Naive B cell (primary cell): ENCODE measurements around the gene AKR1E2. TPM values are rescaled to one million over a fixed set of nuclear protein-coding genes. Genes with fewer than 3 reads are reported as not detected.

Experiments
- ATAC-seq, 2 donors: fragments of 150-1000 bp; cut with Tn5 transposase; 2 replicates each; pipeline ENCODE4 v1.10.0; 2021; ENCODE audit warnings: low read depth in 2 of 2, mild to moderate bottlenecking in 2 of 2, moderate library complexity in 2 of 2
- DNase-seq: peaks from one replicate; pipeline ENCODE4 v3.0.0; 2022
- H3K27ac Mint-ChIP-seq, 6 donors: one replicate each; pipeline ENCODE4 v1.8.0; 2020 to 2022; ENCODE audit warnings: mild to moderate bottlenecking in 6 of 6, mixed read lengths in 6 of 6, moderate library complexity in 5 of 6, inconsistent platforms in 2 of 6
- H3K27me3 Mint-ChIP-seq, 3 donors: one replicate each; pipeline ENCODE4 v1.8.0; 2021 to 2022; ENCODE audit warnings: mixed read lengths in 3 of 3, mild to moderate bottlenecking in 1 of 3
- H3K36me3 Mint-ChIP-seq, 2 donors: one replicate each; pipeline ENCODE4 v1.8.0; 2020 to 2022; ENCODE audit warnings: mixed read lengths in 2 of 2, inconsistent platforms in 1 of 2, mild to moderate bottlenecking in 1 of 2
- H3K4me1 Mint-ChIP-seq, 3 donors: one replicate each; pipeline ENCODE4 v1.8.0; 2020 to 2022; ENCODE audit warnings: mixed read lengths in 3 of 3, inconsistent platforms in 1 of 3, mild to moderate bottlenecking in 1 of 3, moderate library complexity in 1 of 3
- H3K4me3 Mint-ChIP-seq, 8 donors: one replicate each; pipeline ENCODE4 v1.8.0; 2020 to 2022; ENCODE audit warnings: mild to moderate bottlenecking in 8 of 8, mixed read lengths in 8 of 8, moderate library complexity in 8 of 8, inconsistent platforms in 2 of 8
- H3K9me3 Mint-ChIP-seq, 7 donors: one replicate each; pipeline ENCODE4 v1.8.0; 2020 to 2022; ENCODE audit warnings: mixed read lengths in 7 of 7, mild to moderate bottlenecking in 5 of 7, inconsistent platforms in 2 of 7, moderate library complexity in 1 of 7
- polyA plus RNA-seq, 6 donors: library from polyadenylated mRNA; unstranded; fragments of 300-500 nt; fragmentation: Illumina TruSeq; gene quantifications; one replicate each; pipeline ENCODE4 v1.2.3, GENCODE V29; 2021; ENCODE audit warnings: low read depth in 6 of 6

Gene AKR1E2
- polyA plus RNA-seq, 6 donors from 2014 or later = not detected

DNA sequence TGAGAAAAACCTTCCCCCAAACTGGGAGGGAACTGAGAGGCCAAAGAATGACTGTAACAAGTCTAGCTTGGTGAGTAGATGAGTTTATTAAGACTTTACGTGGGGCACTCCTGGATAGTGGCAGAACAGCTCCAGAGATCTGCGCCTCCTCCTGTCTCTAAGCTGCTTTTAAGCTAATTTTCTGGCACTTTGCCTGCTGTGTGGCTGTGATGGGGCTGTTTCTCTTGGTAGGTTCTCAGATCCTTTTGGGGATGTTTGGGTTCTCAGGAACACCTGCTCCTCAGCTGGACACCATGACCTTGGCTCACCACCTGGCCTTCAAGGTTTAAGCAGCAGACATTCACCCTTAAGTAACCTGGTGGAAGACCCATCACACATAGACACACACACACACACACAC, 68.3 kb downstream of the AKR1E2 start:
- Mint-ChIP-seq H3K27ac (no peak overlapping the region), H3K36me3 (no peaks in the 10 kb centered on the region), H3K4me1 (no peaks in the 10 kb centered on the region), H3K27me3 (no peaks in the 10 kb centered on the region), H3K4me3 (no peak overlapping the region), H3K9me3 (peaks cover 0 to 5% (median 3%) of the 10 kb centered on the region in 7 donors)
- ATAC-seq (no peak), DNase-seq (no peak)

Other genes starting within 250 kb of the AKR1E2 start
- gene AKR1C1, start 137.2 kb downstream of the AKR1E2 start, polyA plus RNA-seq = not detected
- not detected for gene AKR1C2, start 177.7 kb downstream of the AKR1E2 start, polyA plus RNA-seq